ENCODE data around the gene DNAJC5G. TPM values are rescaled to one million over a fixed set of nuclear protein-coding genes. Genes with fewer than 3 reads are reported as not detected.

Gene DNAJC5G
- total RNA-seq, 1 donor from 2014 or later, result not detected

DNA sequence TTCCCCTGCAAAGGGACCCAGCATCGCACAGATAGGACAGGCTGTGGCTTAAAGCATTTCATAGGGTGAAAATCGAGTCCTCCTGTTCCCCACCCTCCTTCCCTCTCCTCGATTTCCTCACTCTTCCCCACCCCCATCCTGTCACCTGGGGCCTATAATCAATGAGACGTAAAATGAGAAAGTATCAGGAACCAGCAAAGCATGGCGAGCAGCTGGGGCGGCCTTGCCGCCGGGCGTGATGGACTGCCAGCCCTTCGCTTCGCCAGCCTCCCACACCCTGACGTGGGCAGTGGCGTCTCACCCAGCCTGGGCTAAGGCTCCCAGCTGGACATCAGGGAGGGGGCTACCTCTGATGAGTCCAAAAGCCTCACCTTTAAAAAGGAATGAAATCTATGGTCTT, 23.5 kb upstream of the DNAJC5G start:
- no peak overlapping the region for H3K4me3 ChIP-seq (ENCODE audit: insufficient read depth, low read depth, low read length)
- peaks cover 11% of the 10 kb centered on the region for H3K4me1 ChIP-seq (ENCODE audit: insufficient read depth, low read length)
- H3K36me3 ChIP-seq (ENCODE audit: insufficient read depth, low read length), result no peaks in the 10 kb centered on the region
- Mint-ChIP-seq H3K4me3 (ENCODE audit: unreplicated experiment) (no peak overlapping the region), H3K27me3 (ENCODE audit: low read depth, unreplicated experiment) (peaks cover 50% of the 10 kb centered on the region), H3K9me3 (ENCODE audit: unreplicated experiment) (no peaks in the 10 kb centered on the region), H3K27ac (ENCODE audit: unreplicated experiment) (no peak overlapping the region), H3K36me3 (ENCODE audit: low read depth, unreplicated experiment) (no peaks in the 10 kb centered on the region), H3K4me1 (ENCODE audit: low read depth, unreplicated experiment) (no peaks in the 10 kb centered on the region)
- no peaks in the 10 kb centered on the region for H4K20me1 ChIP-seq (ENCODE audit: insufficient read depth, low read length)
- FAIRE-seq (no peak), DNase-seq (ENCODE audit: low read depth) (no peak)
- H3K4me2 ChIP-seq (ENCODE audit: low read length), result no peak overlapping the region
- H3K79me2 ChIP-seq (ENCODE audit: insufficient read depth, low read length), result no peaks in the 10 kb centered on the region
- no peak for TF ChIP-seq EZH2 (IDR thresholded peaks at IDR 0.05; ENCODE audit: insufficient read depth, low read length)
- TF ChIP-seq, protein P1, sequence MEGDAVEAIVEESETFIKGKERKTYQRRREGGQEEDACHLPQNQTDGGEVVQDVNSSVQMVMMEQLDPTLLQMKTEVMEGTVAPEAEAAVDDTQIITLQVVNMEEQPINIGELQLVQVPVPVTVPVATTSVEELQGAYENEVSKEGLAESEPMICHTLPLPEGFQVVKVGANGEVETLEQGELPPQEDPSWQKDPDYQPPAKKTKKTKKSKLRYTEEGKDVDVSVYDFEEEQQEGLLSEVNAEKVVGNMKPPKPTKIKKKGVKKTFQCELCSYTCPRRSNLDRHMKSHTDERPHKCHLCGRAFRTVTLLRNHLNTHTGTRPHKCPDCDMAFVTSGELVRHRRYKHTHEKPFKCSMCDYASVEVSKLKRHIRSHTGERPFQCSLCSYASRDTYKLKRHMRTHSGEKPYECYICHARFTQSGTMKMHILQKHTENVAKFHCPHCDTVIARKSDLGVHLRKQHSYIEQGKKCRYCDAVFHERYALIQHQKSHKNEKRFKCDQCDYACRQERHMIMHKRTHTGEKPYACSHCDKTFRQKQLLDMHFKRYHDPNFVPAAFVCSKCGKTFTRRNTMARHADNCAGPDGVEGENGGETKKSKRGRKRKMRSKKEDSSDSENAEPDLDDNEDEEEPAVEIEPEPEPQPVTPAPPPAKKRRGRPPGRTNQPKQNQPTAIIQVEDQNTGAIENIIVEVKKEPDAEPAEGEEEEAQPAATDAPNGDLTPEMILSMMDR (IDR thresholded peaks at IDR 0.05; ENCODE audit: insufficient read depth, low read depth, low read length), result no peak
- H3K9me3 ChIP-seq (ENCODE audit: insufficient read depth, low read depth, low read length), result no peaks in the 10 kb centered on the region
- no peak overlapping the region for H3K9ac ChIP-seq (ENCODE audit: low read length)
- peaks cover 6% of the 10 kb centered on the region for H3K27me3 ChIP-seq (ENCODE audit: insufficient read depth, low read length)
- H3K27ac ChIP-seq (ENCODE audit: low read depth, low read length), result no peak overlapping the region
- no peak overlapping the region for H2AFZ ChIP-seq (ENCODE audit: low read depth, low read length)

DNA sequence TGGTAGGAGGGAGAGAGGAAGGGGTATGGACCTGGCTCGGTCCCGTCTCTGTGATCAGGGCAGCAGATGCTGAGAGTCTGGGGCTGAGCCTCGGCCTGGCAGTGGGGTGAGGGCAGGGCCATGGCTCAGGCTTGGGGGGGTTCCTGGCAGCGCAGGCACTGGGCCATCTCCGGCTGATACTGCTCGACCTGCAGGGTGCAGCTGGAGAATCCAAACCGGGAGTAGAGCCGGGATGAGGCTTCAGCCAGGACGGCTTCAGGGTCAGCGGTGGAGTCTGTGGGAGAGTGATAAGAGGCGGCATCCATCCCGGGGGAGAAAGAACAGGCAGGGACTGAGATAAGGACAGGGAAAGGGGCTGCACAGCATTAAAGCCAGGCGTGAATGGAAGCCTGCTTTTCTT, 20.0 kb upstream of the DNAJC5G start:
- no peaks in the 10 kb centered on the region for H3K79me2 ChIP-seq (ENCODE audit: insufficient read depth, low read length)
- no peaks in the 10 kb centered on the region for H4K20me1 ChIP-seq (ENCODE audit: insufficient read depth, low read length)
- H3K9ac ChIP-seq (ENCODE audit: low read length), result no peak overlapping the region
- DNase-seq (ENCODE audit: low read depth), result no peak
- no peaks in the 10 kb centered on the region for H3K36me3 ChIP-seq (ENCODE audit: insufficient read depth, low read length)
- TF ChIP-seq, protein P1 (IDR thresholded peaks at IDR 0.05; ENCODE audit: insufficient read depth, low read depth, low read length), result no peak
- no peak for TF ChIP-seq EZH2 (IDR thresholded peaks at IDR 0.05; ENCODE audit: insufficient read depth, low read length)
- H2AFZ ChIP-seq (ENCODE audit: low read depth, low read length), result no peak overlapping the region
- H3K4me2 ChIP-seq (ENCODE audit: low read length), result peak overlapping the region; percentile 48
- Mint-ChIP-seq H3K36me3 (ENCODE audit: low read depth, unreplicated experiment) (no peaks in the 10 kb centered on the region), H3K27me3 (ENCODE audit: low read depth, unreplicated experiment) (peaks cover 56% of the 10 kb centered on the region), H3K9me3 (ENCODE audit: unreplicated experiment) (no peaks in the 10 kb centered on the region), H3K4me1 (ENCODE audit: low read depth, unreplicated experiment) (no peaks in the 10 kb centered on the region), H3K27ac (ENCODE audit: unreplicated experiment) (no peak overlapping the region), H3K4me3 (ENCODE audit: unreplicated experiment) (no peak overlapping the region)
- H3K4me3 ChIP-seq (ENCODE audit: insufficient read depth, low read depth, low read length), result no peak overlapping the region
- H3K9me3 ChIP-seq (ENCODE audit: insufficient read depth, low read depth, low read length), result no peaks in the 10 kb centered on the region
- H3K27ac ChIP-seq (ENCODE audit: low read depth, low read length), result no peak overlapping the region
- peaks cover 7% of the 10 kb centered on the region for H3K4me1 ChIP-seq (ENCODE audit: insufficient read depth, low read length)
- FAIRE-seq, result no peak
- peaks cover 14% of the 10 kb centered on the region for H3K27me3 ChIP-seq (ENCODE audit: insufficient read depth, low read length)

DNA sequence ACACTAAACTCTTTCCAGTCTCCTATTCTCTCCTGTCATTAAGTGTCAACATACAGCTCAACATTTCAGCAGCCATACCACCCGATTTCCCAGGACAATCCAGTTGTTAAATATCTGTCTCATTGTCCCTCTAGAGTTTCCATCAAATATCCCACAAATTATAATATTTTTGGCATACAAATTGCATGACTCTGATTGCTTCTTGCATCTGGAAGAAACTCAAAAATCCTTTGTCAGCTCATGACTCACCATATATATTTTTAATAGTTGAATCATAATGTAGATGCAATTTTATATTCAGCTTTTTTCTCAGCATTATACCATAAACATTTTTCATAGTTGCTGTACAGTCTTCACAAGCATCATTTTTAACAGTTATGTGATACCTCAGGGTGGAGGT, 19.6 kb upstream of the DNAJC5G start:
- no peak overlapping the region for H3K27ac ChIP-seq (ENCODE audit: low read depth, low read length)
- Mint-ChIP-seq H3K9me3 (ENCODE audit: unreplicated experiment) (no peaks in the 10 kb centered on the region), H3K36me3 (ENCODE audit: low read depth, unreplicated experiment) (no peaks in the 10 kb centered on the region), H3K4me1 (ENCODE audit: low read depth, unreplicated experiment) (no peaks in the 10 kb centered on the region), H3K4me3 (ENCODE audit: unreplicated experiment) (no peak overlapping the region), H3K27ac (ENCODE audit: unreplicated experiment) (no peak overlapping the region), H3K27me3 (ENCODE audit: low read depth, unreplicated experiment) (peaks cover 60% of the 10 kb centered on the region)
- no peaks in the 10 kb centered on the region for H4K20me1 ChIP-seq (ENCODE audit: insufficient read depth, low read length)
- H3K36me3 ChIP-seq (ENCODE audit: insufficient read depth, low read length), result no peaks in the 10 kb centered on the region
- H3K9ac ChIP-seq (ENCODE audit: low read length), result no peak overlapping the region
- no peak overlapping the region for H2AFZ ChIP-seq (ENCODE audit: low read depth, low read length)
- no peaks in the 10 kb centered on the region for H3K79me2 ChIP-seq (ENCODE audit: insufficient read depth, low read length)
- peak overlapping the region; percentile 48 for H3K4me2 ChIP-seq (ENCODE audit: low read length)
- H3K9me3 ChIP-seq (ENCODE audit: insufficient read depth, low read depth, low read length), result no peaks in the 10 kb centered on the region
- FAIRE-seq, result peak; percentile 64
- peaks cover 18% of the 10 kb centered on the region for H3K27me3 ChIP-seq (ENCODE audit: insufficient read depth, low read length)
- H3K4me3 ChIP-seq (ENCODE audit: insufficient read depth, low read depth, low read length), result no peak overlapping the region
- H3K4me1 ChIP-seq (ENCODE audit: insufficient read depth, low read length), result peaks cover 7% of the 10 kb centered on the region
- TF ChIP-seq, protein P1 (IDR thresholded peaks at IDR 0.05; ENCODE audit: insufficient read depth, low read depth, low read length), result no peak
- TF ChIP-seq EZH2 (IDR thresholded peaks at IDR 0.05; ENCODE audit: insufficient read depth, low read length), result no peak
- DNase-seq (ENCODE audit: low read depth), result peak; percentile 26

Measured in astrocyte (in vitro differentiated cells and primary cell).